ENCODE results near the gene CIDEC.
"Not testable (repeated sequence)": the region's sequence is repeated elsewhere in the genome, so short reads cannot be mapped to it uniquely, and the experiment has no call there.

GRCh38 chr3:9876255-9876654, 3.8 kb downstream of the CIDEC start:
- not testable (repeated sequence) for TF ChIP-seq CTCF (conservative IDR thresholded peaks at IDR 0.05; ENCODE audit: low read length); EZH2phosphoT487 (IDR thresholded peaks at IDR 0.05; ENCODE audit: borderline replicate concordance)

All from Loucy (cell line).